Stimulated activated CD8-positive, alpha-beta memory T cell treated with anti-CD3 and anti-CD28 coated beads, Interleukin-7, amount 100 ng/mL, for 48 hours (primary cell): ENCODE measurements around the gene AHNAK.
"Not testable (repeated sequence)": the region's sequence is repeated elsewhere in the genome, so short reads cannot be mapped to it uniquely, and the experiment has no call there.

Source experiments
- DNase-seq, 2 donors: peaks; one replicate each; pipeline ENCODE4 v3.0.0-alpha.2; 2020; ENCODE audit warnings: low read depth in 1 of 2; ENCODE audit errors: extremely low read depth in 1 of 2

AHNAK gene

GRCh38 chr11:62573592-62574362, 27.2 kb upstream of the AHNAK start, which contains the start of gene EEF1G:
TSS of gene EEF1G (minus strand) at chr11:62573891. CDS start at chr11:62573842, 49 bp downstream.
- DNase-seq: peak; percentile 96 to 99

GRCh38 chr11:62573006-62573591, 26.5 kb upstream of the AHNAK start:
- no peak for DNase-seq

DNA sequence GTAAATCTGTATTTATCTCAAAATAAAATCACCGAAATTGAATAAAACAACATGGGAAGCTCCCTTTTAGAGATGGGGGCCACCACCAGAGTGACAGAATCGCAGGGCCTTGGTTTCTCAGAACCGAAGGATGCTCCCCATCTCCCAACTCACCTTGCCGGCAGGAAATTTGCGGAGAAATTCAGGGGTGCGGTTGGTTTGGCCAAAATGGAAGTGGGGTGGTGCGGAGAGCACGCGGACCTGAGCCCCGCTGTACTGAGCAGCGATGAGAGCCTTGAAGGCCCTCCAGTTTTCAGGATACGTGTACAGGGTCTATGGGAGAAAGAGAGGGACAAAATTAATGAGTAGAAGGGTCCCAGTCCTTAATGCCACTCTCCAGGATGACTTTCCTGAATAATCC, 25.8 kb upstream of the AHNAK start:
- no peak for DNase-seq

DNA sequence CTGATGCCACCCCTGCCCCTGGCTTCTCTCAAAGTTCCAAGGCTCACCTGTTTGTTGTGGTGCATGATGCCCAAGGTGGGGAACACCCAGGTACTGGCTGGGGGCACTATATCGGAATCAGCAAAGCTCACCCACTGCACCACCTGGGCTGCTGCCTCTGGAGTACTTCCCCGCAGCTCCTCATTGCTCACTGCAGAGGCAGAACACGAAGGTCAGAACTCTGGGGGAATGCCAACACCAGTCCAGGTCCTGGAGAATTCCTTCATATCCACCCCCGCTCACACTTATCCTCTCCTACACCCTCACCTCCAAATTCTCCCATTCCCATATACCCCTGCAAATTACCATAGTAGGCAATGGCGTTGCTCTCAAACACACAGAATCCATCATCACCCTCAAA, 24.9 kb upstream of the AHNAK start:
- DNase-seq: not testable (repeated sequence)

DNA sequence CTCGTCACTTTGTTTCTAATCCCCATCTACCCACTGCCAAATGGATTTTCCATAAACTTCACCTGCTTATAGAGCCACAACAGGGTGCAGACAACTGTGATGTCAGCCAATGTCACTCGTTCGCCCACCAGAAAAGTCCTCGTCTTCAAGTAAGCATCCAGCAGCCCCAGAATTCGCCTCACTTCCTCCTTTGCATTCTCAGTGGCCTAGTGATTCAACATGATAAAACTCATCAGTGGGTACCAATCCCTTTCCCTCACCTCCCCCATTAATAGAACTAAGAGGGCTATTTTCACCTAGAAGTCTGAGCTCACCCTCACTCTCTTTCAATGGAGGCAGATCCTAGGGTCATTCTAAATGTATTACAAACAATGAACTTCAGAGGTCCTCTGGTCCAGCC, 24.3 kb upstream of the AHNAK start:
- DNase-seq: not testable (repeated sequence)

GRCh38 chr11:62569611-62570010, 23.0 kb upstream of the AHNAK start:
- no peak for DNase-seq

DNA sequence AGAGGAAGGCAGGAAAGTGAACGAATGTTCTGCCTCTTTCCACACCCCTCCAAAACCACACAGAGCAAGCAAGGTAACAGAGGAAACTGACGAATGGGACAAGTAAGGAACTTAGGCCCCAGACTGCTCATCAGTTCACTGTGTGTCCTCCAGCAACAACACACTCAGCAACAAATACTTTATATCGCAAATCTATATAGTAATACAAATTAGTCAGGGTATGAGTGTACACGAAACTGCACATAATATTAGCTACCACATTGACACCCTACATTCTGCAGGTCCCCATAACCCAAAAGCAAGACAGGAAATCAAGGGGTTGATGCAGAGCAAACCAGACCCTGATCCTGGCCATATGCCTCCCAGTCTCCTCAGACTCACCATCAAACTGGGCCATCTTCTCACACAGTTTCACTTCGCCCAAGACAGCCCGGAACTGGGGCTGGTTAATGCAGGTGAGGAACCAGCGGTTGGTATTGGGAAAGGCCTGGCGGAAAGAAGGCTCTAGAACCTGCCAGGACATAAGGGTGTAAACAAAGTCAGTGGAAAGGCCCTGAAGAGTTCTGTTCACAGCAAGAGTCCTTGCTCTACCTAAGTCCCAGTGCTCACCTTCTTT, 20.5 kb upstream of the AHNAK start:
- DNase-seq: no peak

GRCh38 chr11:62566247-62566646, 19.6 kb upstream of the AHNAK start:
- DNase-seq: no peak

- DNase-seq: no peak
These were observed 18.6 kb upstream of the AHNAK start for GRCh38 chr11:62565100-62565802.

- not testable (repeated sequence) for DNase-seq
These were observed 15.1 kb upstream of the AHNAK start for GRCh38 chr11:62561677-62562230.

- DNase-seq: peak in 1 of 2 donors; percentile 62
These were observed 14.0 kb upstream of the AHNAK start for GRCh38 chr11:62560566-62561103.

- DNase-seq: not testable (repeated sequence)
These were observed 13.0 kb upstream of the AHNAK start for GRCh38 chr11:62559626-62560025.

DNA sequence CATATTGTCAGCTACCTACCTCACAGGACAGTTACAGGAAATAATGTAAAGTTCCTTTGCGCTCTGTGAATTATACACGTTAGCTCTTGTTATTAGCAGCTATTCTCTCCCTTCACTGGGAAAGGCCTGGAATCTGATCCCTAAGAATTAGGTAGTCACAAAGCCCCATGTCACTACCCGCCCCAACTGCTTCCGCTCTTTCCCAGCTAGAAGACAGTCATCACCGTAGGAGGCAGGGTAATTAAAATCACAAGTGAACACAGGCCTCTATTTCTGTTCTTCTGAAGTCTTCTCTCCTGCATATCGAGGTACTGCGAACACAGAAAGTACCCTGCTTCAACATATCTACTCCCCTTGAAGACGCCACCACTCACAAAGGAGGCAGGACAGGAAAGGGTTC, 12.6 kb upstream of the AHNAK start:
- DNase-seq: no peak

DNA sequence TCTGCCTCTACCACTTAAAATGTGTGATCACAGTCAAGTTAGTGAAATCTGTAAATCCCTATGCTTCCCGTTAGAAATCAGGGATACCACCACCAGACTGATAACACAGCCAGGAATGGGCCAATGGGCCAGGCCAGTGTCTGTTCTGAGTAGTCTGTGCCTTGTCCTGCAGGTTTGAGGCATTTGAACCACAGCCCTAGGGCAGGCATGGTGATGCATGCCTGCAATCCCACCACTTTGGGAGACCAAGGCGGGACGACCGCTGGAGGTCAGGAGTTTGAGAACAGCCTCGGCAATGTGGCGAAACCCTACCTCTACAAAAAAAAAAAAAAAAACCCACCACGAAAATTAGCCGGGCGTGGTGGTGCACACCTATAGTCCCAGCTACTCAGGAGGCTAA, 12.1 kb upstream of the AHNAK start:
- no peak for DNase-seq

- peak in 1 of 2 donors; percentile 67 for DNase-seq
These were observed 10.4 kb upstream of the AHNAK start for GRCh38 chr11:62556875-62557631.

GRCh38 chr11:62556108-62556874, 9.7 kb upstream of the AHNAK start:
- DNase-seq: peak; percentile 77 to 88

DNA sequence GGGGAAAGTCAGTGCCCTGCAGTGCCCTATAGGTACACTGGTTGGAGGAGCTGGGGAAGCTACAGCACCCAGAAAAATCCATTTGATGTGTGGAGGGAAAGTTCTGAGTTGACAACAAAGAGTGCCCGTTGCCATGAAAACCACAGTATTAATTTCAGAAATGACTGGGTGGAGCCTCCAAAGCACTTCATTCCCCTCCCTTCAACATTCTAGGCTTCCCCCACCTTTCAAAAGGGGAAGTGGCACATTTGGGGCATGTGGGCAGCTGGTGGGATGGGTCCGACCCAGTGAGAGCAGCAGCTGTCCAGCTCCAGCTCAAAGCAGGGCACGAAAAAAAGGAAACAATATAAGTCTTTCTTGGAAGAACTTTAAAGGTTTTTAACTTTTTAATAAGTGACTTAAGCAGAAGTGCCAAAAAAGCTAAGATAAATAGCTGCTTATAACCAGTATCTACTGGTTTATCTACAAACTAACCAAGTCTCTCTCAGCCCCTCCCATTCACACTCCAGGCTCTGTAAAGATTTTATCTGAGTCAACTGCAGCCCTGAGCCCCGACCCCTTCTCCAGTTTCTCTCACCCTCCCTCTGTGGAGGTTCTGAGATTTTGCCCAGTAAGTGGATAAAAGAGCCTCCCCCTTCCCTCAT, 9.0 kb upstream of the AHNAK start:
- DNase-seq: no peak

- DNase-seq: no peak
These were observed 8.0 kb upstream of the AHNAK start for GRCh38 chr11:62554387-62555167.
